Mammary epithelial cell (primary cell): ENCODE data around the gene DCC.

Experiments used
- CTCF ChIP-seq, 2 donors: IDR thresholded peaks in 1 of 2; conservative IDR thresholded peaks in 1 of 2; 2 replicates each; pipeline ENCODE4 v1.5.1; 2011 to 2012; ENCODE audit warnings: inconsistent platforms in 2 of 2, low read length in 2 of 2, mild to moderate bottlenecking in 2 of 2, control low read depth in 1 of 2, low read depth in 1 of 2; ENCODE audit not compliant: insufficient read depth in 1 of 2; ENCODE audit errors: extremely low read depth in 1 of 2
- EZH2 ChIP-seq: IDR thresholded peaks from 2 replicates; pipeline ENCODE4 v1.6.1; 2012; ENCODE audit warnings: low read length, inconsistent platforms, borderline replicate concordance

GRCh38 chr18:53490019-53490418, 1150.0 kb downstream of the DCC start:
- no peak for TF ChIP-seq CTCF (conservative IDR thresholded peaks at IDR 0.05 in 1 of 2, IDR thresholded peaks at IDR 0.05 in 1 of 2; ENCODE audit: extremely low read depth in 1 of 2, insufficient read depth in 1 of 2, low read depth in 1 of 2, low read length in 2 of 2)
- TF ChIP-seq EZH2, result no peak
